B cell (primary cell): ENCODE measurements around the gene MST1. TPM values are rescaled to one million over a fixed set of nuclear protein-coding genes. Genes with fewer than 3 reads are reported as not detected.

Experiments
- ATAC-seq: fragments of 200-7000 bp; cut with Tn5 transposase; one replicate; pipeline ENCODE4 v1.10.0; 2021; ENCODE audit warnings: low read depth, mild to moderate bottlenecking, moderate number of reproducible peaks, moderate library complexity
- CTCF ChIA-PET: fragments of 350-600 bp; sonication (Branson Sonifier 250); formaldehyde crosslinking; loops from one replicate; lab custom pipeline; 2021; ENCODE audit warnings: antibody characterized with exemption, inconsistent platforms; lab: Charles Lee
- POLR2A ChIA-PET: fragments of 350-600 bp; sonication (Branson Sonifier 250); formaldehyde crosslinking; loops from one replicate; lab custom pipeline; 2021; ENCODE audit warnings: antibody characterized with exemption; lab: Charles Lee
- DNase-seq: peaks from one replicate; pipeline ENCODE4 v3.0.0; 2013
- H2AFZ ChIP-seq: 2 replicates; pipeline ENCODE4 v1.6.1; 2012; ENCODE audit warnings: mild to moderate bottlenecking, low read depth, low read length; ENCODE audit not compliant: insufficient read depth, poor library complexity, severe bottlenecking
- H3K27ac ChIP-seq, 2 donors: 1 replicate in 1 of 2; 2 replicates in 1 of 2; pipeline ENCODE4 v1.5.1; 2012 to 2013; ENCODE audit warnings: low read length in 2 of 2, mild to moderate bottlenecking in 2 of 2, moderate library complexity in 1 of 2
- H3K27me3 ChIP-seq, 4 experiments: fragments of 200-600 bp in 1 of 4; sonication (generic) in 1 of 4; replicated peaks in 1 of 4; 1 replicate in 2 of 4; 2 replicates in 2 of 4; pipeline versions ENCODE4 v1.6.1 to v1.7.0; 2013 to 2016; ENCODE audit warnings: low read length in 3 of 4, mild to moderate bottlenecking in 2 of 4, mixed read lengths in 1 of 4, moderate library complexity in 1 of 4; ENCODE audit not compliant: insufficient read depth in 4 of 4, control insufficient read depth in 3 of 4; ENCODE audit errors: control extremely low read depth in 1 of 4
- H3K36me3 ChIP-seq, 2 experiments: replicated peaks in 1 of 2; 1 replicate in 1 of 2; 2 replicates in 1 of 2; pipeline versions ENCODE4 v1.6.1 to v1.7.1; 2013; ENCODE audit warnings: low read length in 1 of 2; ENCODE audit not compliant: insufficient read depth in 2 of 2, control insufficient read depth in 1 of 2; ENCODE audit errors: control extremely low read depth in 1 of 2, extremely low read depth in 1 of 2
- H3K4me1 ChIP-seq, 2 donors: fragments of 200-600 bp in 1 of 2; sonication (generic) in 1 of 2; 1 replicate in 1 of 2; 2 replicates in 1 of 2; pipeline versions ENCODE4 v1.5.1 to v1.6.1; 2013 to 2017; ENCODE audit warnings: low read length in 2 of 2; ENCODE audit not compliant: control insufficient read depth in 2 of 2, insufficient read depth in 2 of 2
- H3K4me2 ChIP-seq: replicated peaks from 2 replicates; pipeline ENCODE3; 2012; ENCODE audit warnings: mild to moderate bottlenecking, low read depth, low read length; ENCODE audit not compliant: poor library complexity, severe bottlenecking
- H3K4me3 ChIP-seq, 5 experiments: fragments of 200-600 bp in 1 of 5; sonication (generic) in 1 of 5; 1 replicate in 3 of 5; 2 replicates in 2 of 5; pipeline versions ENCODE4 v1.5.1 to v1.7.0; 2011 to 2016; ENCODE audit warnings: low read length in 4 of 5, mild to moderate bottlenecking in 4 of 5, low read depth in 2 of 5, control low read depth in 1 of 5, moderate library complexity in 1 of 5; ENCODE audit not compliant: insufficient read depth in 1 of 5; ENCODE audit errors: control extremely low read depth in 1 of 5, extremely low read depth in 1 of 5
- H3K79me2 ChIP-seq: fragments of 200-600 bp; sonication (generic); one replicate; pipeline ENCODE4 v1.6.0; 2016; ENCODE audit warnings: low read length; ENCODE audit not compliant: control insufficient read depth, insufficient read depth
- H3K9ac ChIP-seq: fragments of 200-600 bp; sonication (generic); 2 replicates; pipeline ENCODE4 v1.6.1; 2017; ENCODE audit warnings: mild to moderate bottlenecking, low read length, moderate library complexity
- H3K9me3 ChIP-seq, 3 donors: one replicate each; pipeline versions ENCODE4 v1.6.1 to v1.7.1; 2013; ENCODE audit warnings: low read length in 2 of 3; ENCODE audit not compliant: control insufficient read depth in 2 of 3, insufficient read depth in 1 of 3; ENCODE audit errors: control extremely low read depth in 1 of 3
- H4K20me1 ChIP-seq: 2 replicates; pipeline ENCODE4 v1.6.0; 2012; ENCODE audit warnings: mild to moderate bottlenecking, low read length; ENCODE audit not compliant: insufficient read depth, control insufficient read depth, poor library complexity, severe bottlenecking
- H3K27ac Mint-ChIP-seq: one replicate; pipeline ENCODE4 v1.8.0; 2021; ENCODE audit warnings: mixed read lengths
- H3K27me3 Mint-ChIP-seq: one replicate; pipeline ENCODE4 v1.8.0; 2021; ENCODE audit warnings: mixed read lengths
- H3K4me1 Mint-ChIP-seq: one replicate; pipeline ENCODE4 v1.8.0; 2021; ENCODE audit warnings: mixed read lengths
- H3K4me3 Mint-ChIP-seq: one replicate; pipeline ENCODE4 v1.8.0; 2021; ENCODE audit warnings: mixed read lengths
- H3K9me3 Mint-ChIP-seq: one replicate; pipeline ENCODE4 v1.8.0; 2022; ENCODE audit warnings: mixed read lengths; ENCODE audit not compliant: insufficient read depth
- CTCF ChIP-seq: fragments of 200-600 bp; IDR thresholded peaks from one replicate; pipeline ENCODE4 v1.8.0; 2022; ENCODE audit warnings: antibody characterized with exemption, mild to moderate bottlenecking
- EZH2 ChIP-seq: IDR thresholded peaks from 2 replicates; pipeline ENCODE4 v1.6.1; 2012; ENCODE audit warnings: borderline replicate concordance, low read depth, mild to moderate bottlenecking, moderate library complexity, low read length; ENCODE audit not compliant: insufficient read depth, poor library complexity, severe bottlenecking
- WGBS: methylation state at CpG from one replicate; pipeline ENCODE4 v1.1.5; 2013; ENCODE audit warnings: missing lambda C conversion rate; ENCODE audit not compliant: insufficient coverage; 5-methylcytosine and 5-hydroxymethylcytosine counted together
- intact Hi-C: fragments of 100-400 bp; cut with micrococcal nuclease; formaldehyde crosslinking; loops from one replicate; pipeline ENCODE4 v1.10.0; 2022
- polyA plus RNA-seq: library from polyadenylated mRNA; depleted of rRNA; stranded (reverse); fragments of >200 nt; gene quantifications from 2 replicates; pipeline ENCODE4 v1.2.3, GENCODE V29; 2012
- total RNA-seq, 2 donors: library from RNA; stranded (reverse); fragments of 120-200 nt in 1 of 2; gene quantifications; 1 replicate in 1 of 2; 2 replicates in 1 of 2; pipeline versions ENCODE4 v1.2.3 to v1.2.4, GENCODE V29; 2013 to 2022

Gene MST1
- total and polyA plus RNA-seq, 2 donors (not counting 1 experiment from before 2014, with no cell fraction given) = 14.5 to 26.4 TPM

DNA sequence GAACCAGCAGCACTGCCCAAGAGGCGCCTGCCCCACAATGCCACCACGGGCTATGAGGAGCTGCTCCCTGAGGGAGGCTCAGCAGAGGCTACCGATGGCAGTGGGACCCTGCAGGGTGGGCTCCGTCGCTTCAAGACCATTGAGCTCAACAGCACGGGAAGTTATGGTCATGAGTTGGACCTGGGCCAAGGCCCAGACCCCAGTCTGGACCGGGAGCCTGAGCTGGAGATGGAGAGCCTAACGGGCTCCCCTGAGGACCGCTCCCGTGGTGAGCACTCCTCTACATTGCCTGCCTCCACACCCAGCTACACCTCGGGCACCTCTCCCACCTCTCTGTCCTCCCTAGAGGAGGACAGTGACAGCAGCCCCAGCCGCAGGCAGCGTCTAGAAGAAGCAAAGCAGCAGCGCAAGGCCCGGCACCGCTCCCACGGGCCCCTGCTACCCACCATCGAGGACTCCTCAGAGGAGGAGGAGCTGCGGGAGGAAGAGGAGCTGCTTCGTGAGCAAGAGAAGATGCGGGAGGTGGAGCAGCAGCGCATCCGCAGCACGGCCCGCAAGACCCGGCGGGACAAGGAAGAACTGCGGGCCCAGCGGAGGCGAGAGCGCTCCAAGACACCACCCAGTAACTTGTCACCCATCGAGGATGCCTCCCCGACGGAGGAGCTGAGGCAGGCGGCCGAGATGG is 36.9 kb downstream of the MST1 start:
- no peak overlapping the region for H3K4me3 ChIP-seq
- DNase-seq = no peak
- H3K4me1 ChIP-seq = peaks cover 0 to 11% of the 10 kb centered on the region in 2 donors
- peaks cover 0 to 5% (median 0%) of the 10 kb centered on the region in 4 experiments for H3K27me3 ChIP-seq
- H3K4me2 ChIP-seq = no peak overlapping the region
- no peak for TF ChIP-seq CTCF
- no peak for TF ChIP-seq EZH2
- Mint-ChIP-seq H3K4me3 (no peak overlapping the region), H3K4me1 (peaks cover 4% of the 10 kb centered on the region), H3K9me3 (no peaks in the 10 kb centered on the region), H3K27me3 (no peaks in the 10 kb centered on the region), H3K27ac (no peak overlapping the region)
- ATAC-seq = no peak
- H3K27ac ChIP-seq = no peak overlapping the region
- 92% methylated on average over 34 of the region's 36 CpGs for WGBS
- H3K36me3 ChIP-seq = no peaks in the 10 kb centered on the region
- POLR2A ChIA-PET = no interaction called here
- H2AFZ ChIP-seq = no peak overlapping the region
- CTCF ChIA-PET = no interaction called here
- H3K9me3 ChIP-seq = peaks cover 0 to 5% (median 0%) of the 10 kb centered on the region in 3 donors
- H3K79me2 ChIP-seq = no peaks in the 10 kb centered on the region
- intact Hi-C loops = no loop called here
- no peak overlapping the region for H3K9ac ChIP-seq
- H4K20me1 ChIP-seq = no peaks in the 10 kb centered on the region

DNA sequence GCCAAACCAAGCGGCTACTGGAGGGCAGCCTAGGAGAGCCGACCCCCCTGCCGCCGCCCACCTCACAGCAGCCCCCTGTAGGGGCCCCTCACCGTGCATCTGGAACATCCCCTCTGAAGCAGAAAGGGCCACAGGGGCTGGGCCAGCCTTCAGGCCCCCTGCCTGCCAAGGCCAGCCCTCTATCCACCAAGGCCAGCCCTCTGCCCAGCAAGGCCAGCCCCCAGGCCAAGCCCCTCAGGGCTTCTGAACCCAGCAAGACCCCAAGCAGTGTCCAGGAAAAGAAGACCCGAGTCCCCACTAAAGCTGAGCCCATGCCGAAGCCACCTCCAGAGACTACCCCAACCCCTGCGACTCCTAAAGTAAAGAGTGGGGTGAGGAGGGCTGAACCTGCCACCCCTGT is 38.6 kb downstream of the MST1 start:
- TF ChIP-seq EZH2 = no peak
- Histone ChIP-seq H4K20me1 (no peaks in the 10 kb centered on the region), H3K36me3 (no peaks in the 10 kb centered on the region), H3K4me2 (no peak overlapping the region), H3K27me3 (no peaks in the 10 kb centered on the region), H3K9ac (no peak overlapping the region), H3K4me3 (no peak overlapping the region), H2AFZ (no peak overlapping the region), H3K27ac (no peak overlapping the region), H3K79me2 (no peaks in the 10 kb centered on the region), H3K4me1 (peaks cover 0 to 11% of the 10 kb centered on the region in 2 donors), H3K9me3 (peaks cover 0 to 5% (median 0%) of the 10 kb centered on the region in 3 donors)
- WGBS = 78% methylated on average over 5 of the region's 8 CpGs
- Mint-ChIP-seq H3K27me3 (no peaks in the 10 kb centered on the region), H3K9me3 (no peaks in the 10 kb centered on the region), H3K27ac (no peak overlapping the region), H3K4me3 (no peak overlapping the region), H3K4me1 (peaks cover 4% of the 10 kb centered on the region)
- no peak for ATAC-seq
- no peak for DNase-seq
- intact Hi-C loops = no loop called here
- ChIA-PET CTCF (no interaction called here), POLR2A (no interaction called here)
